Measurements from ENCODE around the gene GLOD5. TPM values are rescaled to one million over a fixed set of nuclear protein-coding genes. Genes with fewer than 3 reads are reported as not detected.

GLOD5 gene
- total and polyA plus RNA-seq, 9 of the 15 experiments (the other 6 are each of a cell fraction or from before 2014, with no cell fraction given), result 0.27 to 4.4 (median 2.2) TPM

- TF ChIP-seq GABPB2 (CRISPR knock-in tag; conservative IDR thresholded peaks at IDR 0.05), result no peak
- 0 out of 2 replicates have a peak, but pooled peaks have one; percentile 27 for TF ChIP-seq MTA2 (IDR thresholded peaks at IDR 0.05; ENCODE audit: low read depth)
- TF ChIP-seq NELFE (IDR thresholded peaks at IDR 0.05; ENCODE audit: insufficient read depth, insufficient read length), result no peak
- TF ChIP-seq MAFF (IDR thresholded peaks at IDR 0.05; ENCODE audit: low read length), result no peak
- no peak for TF ChIP-seq ZNF41 (CRISPR knock-in tag; conservative IDR thresholded peaks at IDR 0.05)
- TF ChIP-seq BRD9 (IDR thresholded peaks at IDR 0.05; ENCODE audit: low read depth, partially characterized antibody), result no peak
- TF ChIP-seq POLR2A (conservative IDR thresholded peaks at IDR 0.05), result no peak
- TF ChIP-seq SP2 (IDR thresholded peaks at IDR 0.05; ENCODE audit: extremely low read depth, low read depth, low read length, poor library complexity, severe bottlenecking), result no peak
- TF ChIP-seq MAZ (CRISPR knock-in tag; conservative IDR thresholded peaks at IDR 0.05 in 1 of 2, IDR thresholded peaks at IDR 0.05 in 1 of 2), result no peak
- TF ChIP-seq PBX2 (CRISPR knock-in tag; IDR thresholded peaks at IDR 0.05; ENCODE audit: low read depth), result no peak
- TF ChIP-seq PBX2 (tag; conservative IDR thresholded peaks at IDR 0.05; ENCODE audit: low read depth), result no peak
- no peak for TF ChIP-seq ATF7 (IDR thresholded peaks at IDR 0.05)
- no peak for TF ChIP-seq TRIM25 (IDR thresholded peaks at IDR 0.05; ENCODE audit: borderline replicate concordance)
- peak in 1 of 2 experiments; percentile 36; a peak in 1 of 4 replicates for TF ChIP-seq HDAC1 (IDR thresholded peaks at IDR 0.05)
- TF ChIP-seq ZNF398 (CRISPR knock-in tag; IDR thresholded peaks at IDR 0.05), result no peak
- TF ChIP-seq ELF4 (CRISPR knock-in tag; IDR thresholded peaks at IDR 0.05), result peak; percentile 74; the same call in 1 of the 2 replicates
- TF ChIP-seq FOS (IDR thresholded peaks at IDR 0.05; ENCODE audit: extremely low read depth, insufficient read length), result no peak
- no peak for TF ChIP-seq BCL6 (CRISPR knock-in tag; IDR thresholded peaks at IDR 0.05)
- no peak for TF ChIP-seq STAT5B (CRISPR knock-in tag; IDR thresholded peaks at IDR 0.05)
- TF ChIP-seq FOXM1 (IDR thresholded peaks at IDR 0.05; ENCODE audit: low read depth), result no peak
- no peak for TF ChIP-seq FOXM1 (CRISPR knock-in tag; IDR thresholded peaks at IDR 0.05; ENCODE audit: low read depth)
- TF ChIP-seq, protein P1, sequence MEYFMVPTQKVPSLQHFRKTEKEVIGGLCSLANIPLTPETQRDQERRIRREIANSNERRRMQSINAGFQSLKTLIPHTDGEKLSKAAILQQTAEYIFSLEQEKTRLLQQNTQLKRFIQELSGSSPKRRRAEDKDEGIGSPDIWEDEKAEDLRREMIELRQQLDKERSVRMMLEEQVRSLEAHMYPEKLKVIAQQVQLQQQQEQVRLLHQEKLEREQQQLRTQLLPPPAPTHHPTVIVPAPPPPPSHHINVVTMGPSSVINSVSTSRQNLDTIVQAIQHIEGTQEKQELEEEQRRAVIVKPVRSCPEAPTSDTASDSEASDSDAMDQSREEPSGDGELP (CRISPR knock-in tag; IDR thresholded peaks at IDR 0.05; ENCODE audit: borderline replicate concordance), result no peak
- no peak for TF ChIP-seq POLR2AphosphoS2 (IDR thresholded peaks at IDR 0.05; ENCODE audit: low read length)
- TF ChIP-seq ZNF146 (CRISPR knock-in tag; IDR thresholded peaks at IDR 0.05; ENCODE audit: unreplicated experiment), result no peak
- TF ChIP-seq RHOXF2B (CRISPR knock-in tag; conservative IDR thresholded peaks at IDR 0.05), result no peak
Measured at GRCh38 chrX:48790477-48790876, 28.9 kb downstream of the GLOD5 start (continued).
